Measurements from ENCODE around the gene PLTP.

The PLTP gene

GRCh38 chr20:45925821-45926506 is 14.0 kb upstream of the PLTP start:
- no peaks in the 10 kb centered on the region for H3K27me3 ChIP-seq (ENCODE audit: control insufficient read depth, insufficient read depth, low read length)
- no peaks in the 10 kb centered on the region for H3K9me3 ChIP-seq (replicated peaks; ENCODE audit: low read length)
- H3K4me2 ChIP-seq (ENCODE audit: low read length), result no peak overlapping the region
- peaks cover 8% of the 10 kb centered on the region for H3K4me1 ChIP-seq (ENCODE audit: control insufficient read depth, insufficient read depth, low read length)
- no peaks in the 10 kb centered on the region for H3K36me3 ChIP-seq (ENCODE audit: insufficient read depth, low read length)
- H3K9ac ChIP-seq (ENCODE audit: low read depth, low read length), result no peak overlapping the region
- no peak overlapping the region for H3K4me3 ChIP-seq (ENCODE audit: low read length)

- Histone ChIP-seq H3K9me3 (replicated peaks; ENCODE audit: low read length) (no peaks in the 10 kb centered on the region), H3K36me3 (ENCODE audit: insufficient read depth, low read length) (no peaks in the 10 kb centered on the region), H3K4me2 (ENCODE audit: low read length) (peak overlapping the region; percentile 32), H3K9ac (ENCODE audit: low read depth, low read length) (peak overlapping the region; percentile 10), H3K4me3 (ENCODE audit: low read length) (no peak overlapping the region), H3K4me1 (ENCODE audit: control insufficient read depth, insufficient read depth, low read length) (peaks cover 19% of the 10 kb centered on the region), H3K27me3 (ENCODE audit: control insufficient read depth, insufficient read depth, low read length) (no peaks in the 10 kb centered on the region)
Observed at GRCh38 chr20:45924391-45925261, 12.7 kb upstream of the PLTP start.

- Histone ChIP-seq H3K4me2 (ENCODE audit: low read length) (no peak overlapping the region), H3K4me3 (ENCODE audit: low read length) (no peak overlapping the region), H3K9ac (ENCODE audit: low read depth, low read length) (no peak overlapping the region), H3K4me1 (ENCODE audit: control insufficient read depth, insufficient read depth, low read length) (peaks cover 33% of the 10 kb centered on the region), H3K27me3 (ENCODE audit: control insufficient read depth, insufficient read depth, low read length) (no peaks in the 10 kb centered on the region), H3K9me3 (replicated peaks; ENCODE audit: low read length) (no peaks in the 10 kb centered on the region), H3K36me3 (ENCODE audit: insufficient read depth, low read length) (no peaks in the 10 kb centered on the region)
Observed at GRCh38 chr20:45921337-45922189, 9.6 kb upstream of the PLTP start.

- Histone ChIP-seq H3K4me3 (ENCODE audit: low read length) (no peak overlapping the region), H3K36me3 (ENCODE audit: insufficient read depth, low read length) (no peaks in the 10 kb centered on the region), H3K9ac (ENCODE audit: low read depth, low read length) (no peak overlapping the region), H3K4me1 (ENCODE audit: control insufficient read depth, insufficient read depth, low read length) (peaks cover 33% of the 10 kb centered on the region), H3K27me3 (ENCODE audit: control insufficient read depth, insufficient read depth, low read length) (no peaks in the 10 kb centered on the region), H3K4me2 (ENCODE audit: low read length) (peak overlapping the region; percentile 25), H3K9me3 (replicated peaks; ENCODE audit: low read length) (no peaks in the 10 kb centered on the region)
Observed at GRCh38 chr20:45920462-45921336, 8.7 kb upstream of the PLTP start.

GRCh38 chr20:45919542-45920399 is 7.8 kb upstream of the PLTP start:
- Histone ChIP-seq H3K9ac (ENCODE audit: low read depth, low read length) (no peak overlapping the region), H3K9me3 (replicated peaks; ENCODE audit: low read length) (no peaks in the 10 kb centered on the region), H3K4me1 (ENCODE audit: control insufficient read depth, insufficient read depth, low read length) (peaks cover 33% of the 10 kb centered on the region), H3K36me3 (ENCODE audit: insufficient read depth, low read length) (no peaks in the 10 kb centered on the region), H3K27me3 (ENCODE audit: control insufficient read depth, insufficient read depth, low read length) (no peaks in the 10 kb centered on the region), H3K4me2 (ENCODE audit: low read length) (peak overlapping the region; percentile 25), H3K4me3 (ENCODE audit: low read length) (no peak overlapping the region)

GRCh38 chr20:45918779-45919537 is 7.0 kb upstream of the PLTP start:
- peaks cover 26% of the 10 kb centered on the region for H3K4me1 ChIP-seq (ENCODE audit: control insufficient read depth, insufficient read depth, low read length)
- peak overlapping the region; percentile 24 for H3K4me2 ChIP-seq (ENCODE audit: low read length)
- H3K9ac ChIP-seq (ENCODE audit: low read depth, low read length), result no peak overlapping the region
- H3K36me3 ChIP-seq (ENCODE audit: insufficient read depth, low read length), result no peaks in the 10 kb centered on the region
- no peak overlapping the region for H3K4me3 ChIP-seq (ENCODE audit: low read length)
- H3K27me3 ChIP-seq (ENCODE audit: control insufficient read depth, insufficient read depth, low read length), result no peaks in the 10 kb centered on the region
- no peaks in the 10 kb centered on the region for H3K9me3 ChIP-seq (replicated peaks; ENCODE audit: low read length)

GRCh38 chr20:45918182-45918737 is 6.3 kb upstream of the PLTP start:
- no peak overlapping the region for H3K9ac ChIP-seq (ENCODE audit: low read depth, low read length)
- no peaks in the 10 kb centered on the region for H3K9me3 ChIP-seq (replicated peaks; ENCODE audit: low read length)
- H3K4me1 ChIP-seq (ENCODE audit: control insufficient read depth, insufficient read depth, low read length), result peaks cover 26% of the 10 kb centered on the region
- no peaks in the 10 kb centered on the region for H3K27me3 ChIP-seq (ENCODE audit: control insufficient read depth, insufficient read depth, low read length)
- no peak overlapping the region for H3K4me3 ChIP-seq (ENCODE audit: low read length)
- H3K36me3 ChIP-seq (ENCODE audit: insufficient read depth, low read length), result no peaks in the 10 kb centered on the region
- no peak overlapping the region for H3K4me2 ChIP-seq (ENCODE audit: low read length)

- Histone ChIP-seq H3K4me2 (ENCODE audit: low read length) (no peak overlapping the region), H3K9ac (ENCODE audit: low read depth, low read length) (no peak overlapping the region), H3K36me3 (ENCODE audit: insufficient read depth, low read length) (no peaks in the 10 kb centered on the region), H3K4me3 (ENCODE audit: low read length) (no peak overlapping the region), H3K4me1 (ENCODE audit: control insufficient read depth, insufficient read depth, low read length) (peaks cover 26% of the 10 kb centered on the region), H3K27me3 (ENCODE audit: control insufficient read depth, insufficient read depth, low read length) (no peaks in the 10 kb centered on the region), H3K9me3 (replicated peaks; ENCODE audit: low read length) (no peaks in the 10 kb centered on the region)
Observed at GRCh38 chr20:45917790-45918141, 5.8 kb upstream of the PLTP start.

GRCh38 chr20:45913116-45913515 is 1.2 kb upstream of the PLTP start:
- H3K4me1 ChIP-seq (ENCODE audit: control insufficient read depth, insufficient read depth, low read length), result peaks cover 26% of the 10 kb centered on the region

More at GRCh38 chr20:45913116-45913515, 1.2 kb upstream of the PLTP start:
- Histone ChIP-seq H3K9ac (ENCODE audit: low read depth, low read length) (no peak overlapping the region), H3K4me3 (ENCODE audit: low read length) (no peak overlapping the region), H3K4me2 (ENCODE audit: low read length) (no peak overlapping the region), H3K27me3 (ENCODE audit: control insufficient read depth, insufficient read depth, low read length) (no peaks in the 10 kb centered on the region), H3K36me3 (ENCODE audit: insufficient read depth, low read length) (no peaks in the 10 kb centered on the region), H3K9me3 (replicated peaks; ENCODE audit: low read length) (no peaks in the 10 kb centered on the region)
